Measurements from ENCODE around the gene E2F4. TPM values are rescaled to one million over a fixed set of nuclear protein-coding genes. Genes with fewer than 3 reads are reported as not detected.

E2F4 gene
- total RNA-seq, 1 experiment from 2014 or later, result 114 TPM

DNA sequence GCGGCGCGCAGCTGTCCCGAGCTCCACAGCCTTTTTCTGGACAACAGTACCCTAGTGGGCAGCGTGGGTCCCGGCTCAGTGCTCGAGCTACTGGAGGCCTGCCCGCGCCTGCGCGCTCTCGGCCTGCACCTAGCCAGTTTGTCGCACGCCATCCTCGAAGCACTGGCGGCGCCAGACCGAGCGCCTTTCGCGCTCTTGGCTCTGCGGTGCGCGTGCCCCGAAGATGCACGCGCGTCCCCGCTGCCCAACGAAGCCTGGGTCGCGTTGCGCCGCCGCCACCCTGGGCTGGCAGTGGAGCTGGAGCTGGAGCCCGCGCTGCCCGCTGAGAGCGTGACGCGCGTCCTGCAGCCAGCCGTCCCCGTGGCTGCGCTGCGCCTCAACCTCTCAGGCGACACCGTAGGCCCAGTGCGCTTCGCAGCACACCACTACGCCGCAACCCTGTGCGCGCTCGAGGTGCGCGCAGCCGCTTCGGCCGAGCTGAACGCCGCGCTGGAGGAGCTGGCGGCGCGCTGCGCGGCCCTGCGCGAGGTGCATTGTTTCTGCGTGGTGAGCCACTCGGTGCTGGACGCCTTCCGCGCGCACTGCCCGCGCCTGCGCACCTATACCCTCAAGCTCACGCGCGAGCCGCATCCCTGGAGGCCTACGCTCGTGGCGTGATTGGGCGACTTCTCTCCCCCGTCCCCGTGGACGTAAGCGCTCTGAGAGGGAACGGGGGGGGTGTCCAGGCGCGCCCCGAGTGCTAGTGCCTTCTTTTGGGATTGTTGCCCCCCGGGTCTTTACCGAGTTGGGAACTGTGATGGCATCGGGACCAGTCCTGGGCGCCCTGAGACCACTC, 28.6 kb upstream of the E2F4 start:
- Histone ChIP-seq H3K9ac (ENCODE audit: low read length) (no peak overlapping the region), H3K9me3 (ENCODE audit: control insufficient read depth in 1 of 2, insufficient read depth in 1 of 2, low read depth in 1 of 2, low read length in 2 of 2) (no peaks in the 10 kb centered on the region), H3K27me3 (ENCODE audit: insufficient read depth, low read length) (no peaks in the 10 kb centered on the region), H3K36me3 (ENCODE audit: control insufficient read depth in 1 of 2, insufficient read depth in 2 of 2, low read length in 2 of 2) (no peaks in the 10 kb centered on the region), H2AFZ (ENCODE audit: low read depth, low read length, poor library complexity, severe bottlenecking) (no peak overlapping the region), H3K4me2 (ENCODE audit: low read length) (peak overlapping the region; percentile 65; the same call in 1 of the 2 replicates), H3K4me1 (ENCODE audit: control insufficient read depth in 1 of 2, insufficient read depth in 2 of 2, low read length in 2 of 2) (peaks cover 21 to 34% of the 10 kb centered on the region in 2 experiments), H3K4me3 (replicated peaks in 1 of 2; ENCODE audit: low read depth in 1 of 2, low read length in 2 of 2) (no peak overlapping the region), H4K20me1 (ENCODE audit: insufficient read depth) (no peaks in the 10 kb centered on the region), H3K79me2 (ENCODE audit: insufficient read depth, low read length) (no peaks in the 10 kb centered on the region; the same call in 1 of the 2 replicates), H3K27ac (ENCODE audit: low read depth, low read length) (no peak overlapping the region; the same call in 1 of the 2 replicates), H3K9me2 (ENCODE audit: insufficient read depth) (no peaks in the 10 kb centered on the region)
- TF ChIP-seq RAD21 (IDR thresholded peaks at IDR 0.05; ENCODE audit: low read depth) (no peak), POLR2A (IDR thresholded peaks at IDR 0.05; ENCODE audit: borderline replicate concordance, extremely low read depth, insufficient read depth, insufficient read length) (no peak), JUND (IDR thresholded peaks at IDR 0.05) (no peak), SIN3A (IDR thresholded peaks at IDR 0.05; ENCODE audit: low read depth) (no peak), EGR1 (IDR thresholded peaks at IDR 0.05; ENCODE audit: low read depth) (no peak), ZFX (IDR thresholded peaks at IDR 0.05) (no peak), POLR2AphosphoS5 (IDR thresholded peaks at IDR 0.05; ENCODE audit: low read depth, low read length) (no peak), ZNF274 (IDR thresholded peaks at IDR 0.05; ENCODE audit: low read depth, low read length) (no peak), ELF1 (IDR thresholded peaks at IDR 0.05; ENCODE audit: borderline replicate concordance, low read depth) (no peak)
- TF ChIP-seq, protein P1, sequence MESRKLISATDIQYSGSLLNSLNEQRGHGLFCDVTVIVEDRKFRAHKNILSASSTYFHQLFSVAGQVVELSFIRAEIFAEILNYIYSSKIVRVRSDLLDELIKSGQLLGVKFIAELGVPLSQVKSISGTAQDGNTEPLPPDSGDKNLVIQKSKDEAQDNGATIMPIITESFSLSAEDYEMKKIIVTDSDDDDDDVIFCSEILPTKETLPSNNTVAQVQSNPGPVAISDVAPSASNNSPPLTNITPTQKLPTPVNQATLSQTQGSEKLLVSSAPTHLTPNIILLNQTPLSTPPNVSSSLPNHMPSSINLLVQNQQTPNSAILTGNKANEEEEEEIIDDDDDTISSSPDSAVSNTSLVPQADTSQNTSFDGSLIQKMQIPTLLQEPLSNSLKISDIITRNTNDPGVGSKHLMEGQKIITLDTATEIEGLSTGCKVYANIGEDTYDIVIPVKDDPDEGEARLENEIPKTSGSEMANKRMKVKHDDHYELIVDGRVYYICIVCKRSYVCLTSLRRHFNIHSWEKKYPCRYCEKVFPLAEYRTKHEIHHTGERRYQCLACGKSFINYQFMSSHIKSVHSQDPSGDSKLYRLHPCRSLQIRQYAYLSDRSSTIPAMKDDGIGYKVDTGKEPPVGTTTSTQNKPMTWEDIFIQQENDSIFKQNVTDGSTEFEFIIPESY (IDR thresholded peaks at IDR 0.05; ENCODE audit: extremely low read depth, insufficient replicate concordance, low read length), result no peak
- TF ChIP-seq, protein P2, sequence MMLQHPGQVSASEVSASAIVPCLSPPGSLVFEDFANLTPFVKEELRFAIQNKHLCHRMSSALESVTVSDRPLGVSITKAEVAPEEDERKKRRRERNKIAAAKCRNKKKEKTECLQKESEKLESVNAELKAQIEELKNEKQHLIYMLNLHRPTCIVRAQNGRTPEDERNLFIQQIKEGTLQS (IDR thresholded peaks at IDR 0.05), result no peak
- TF ChIP-seq, protein P3, sequence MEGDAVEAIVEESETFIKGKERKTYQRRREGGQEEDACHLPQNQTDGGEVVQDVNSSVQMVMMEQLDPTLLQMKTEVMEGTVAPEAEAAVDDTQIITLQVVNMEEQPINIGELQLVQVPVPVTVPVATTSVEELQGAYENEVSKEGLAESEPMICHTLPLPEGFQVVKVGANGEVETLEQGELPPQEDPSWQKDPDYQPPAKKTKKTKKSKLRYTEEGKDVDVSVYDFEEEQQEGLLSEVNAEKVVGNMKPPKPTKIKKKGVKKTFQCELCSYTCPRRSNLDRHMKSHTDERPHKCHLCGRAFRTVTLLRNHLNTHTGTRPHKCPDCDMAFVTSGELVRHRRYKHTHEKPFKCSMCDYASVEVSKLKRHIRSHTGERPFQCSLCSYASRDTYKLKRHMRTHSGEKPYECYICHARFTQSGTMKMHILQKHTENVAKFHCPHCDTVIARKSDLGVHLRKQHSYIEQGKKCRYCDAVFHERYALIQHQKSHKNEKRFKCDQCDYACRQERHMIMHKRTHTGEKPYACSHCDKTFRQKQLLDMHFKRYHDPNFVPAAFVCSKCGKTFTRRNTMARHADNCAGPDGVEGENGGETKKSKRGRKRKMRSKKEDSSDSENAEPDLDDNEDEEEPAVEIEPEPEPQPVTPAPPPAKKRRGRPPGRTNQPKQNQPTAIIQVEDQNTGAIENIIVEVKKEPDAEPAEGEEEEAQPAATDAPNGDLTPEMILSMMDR (IDR thresholded peaks at IDR 0.05 in 2 of 3, conservative IDR thresholded peaks at IDR 0.05 in 1 of 3; ENCODE audit: borderline replicate concordance in 1 of 3, insufficient read depth in 1 of 3, low read depth in 2 of 3, low read length in 2 of 3), result no peak
- TF ChIP-seq, protein P4, sequence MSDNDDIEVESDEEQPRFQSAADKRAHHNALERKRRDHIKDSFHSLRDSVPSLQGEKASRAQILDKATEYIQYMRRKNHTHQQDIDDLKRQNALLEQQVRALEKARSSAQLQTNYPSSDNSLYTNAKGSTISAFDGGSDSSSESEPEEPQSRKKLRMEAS (IDR thresholded peaks at IDR 0.05), result no peak
- ChIA-PET POLR2A (no interaction called here), RAD21 (ENCODE audit: low non-redundant PET in 1 of 2, low total read pairs in 2 of 2, uncharacterized antibody in 2 of 2, unreplicated experiment in 2 of 2) (no interaction called here), CTCF (no interaction called here)
- DNase-seq (ENCODE audit: low read depth, low spot score), result no peak
- intact Hi-C loops (cut with micrococcal nuclease), result no loop called here
- no peak for ATAC-seq
- no TSS peak for BruUV-seq (replicated peaks)

All from HCT116 (cell line).